ENCODE measurements around the gene CCDC172.

CCDC172 gene

GRCh38 chr10:116395223-116395985 is 71.2 kb downstream of the CCDC172 start:
- no peak for DNase-seq (ENCODE audit: low read depth)
- TF ChIP-seq CTCF (IDR thresholded peaks at IDR 0.05; ENCODE audit: low read depth, low read length, missing control alignments): no peak
- H3K4me3 ChIP-seq (ENCODE audit: low read depth, low read length): no peak overlapping the region

- no peak overlapping the region for H3K4me3 ChIP-seq (ENCODE audit: low read depth, low read length)
- DNase-seq (ENCODE audit: low read depth): no peak
Measured at GRCh38 chr10:116398224-116398623, 74.0 kb downstream of the CCDC172 start.

GRCh38 chr10:116402858-116403257 is 78.6 kb downstream of the CCDC172 start:
- DNase-seq (ENCODE audit: low read depth): no peak

More at GRCh38 chr10:116398224-116398623, 74.0 kb downstream of the CCDC172 start:
- TF ChIP-seq CTCF (IDR thresholded peaks at IDR 0.05; ENCODE audit: low read depth, low read length, missing control alignments): no peak

GRCh38 chr10:116403740-116404250 is 79.5 kb downstream of the CCDC172 start:
- H3K4me3 ChIP-seq (ENCODE audit: low read depth, low read length): no peak overlapping the region
- no peak for TF ChIP-seq CTCF (IDR thresholded peaks at IDR 0.05; ENCODE audit: low read depth, low read length, missing control alignments)
- no peak for DNase-seq (ENCODE audit: low read depth)

More at GRCh38 chr10:116402858-116403257, 78.6 kb downstream of the CCDC172 start:
- H3K4me3 ChIP-seq (ENCODE audit: low read depth, low read length): no peak overlapping the region
- no peak for TF ChIP-seq CTCF (IDR thresholded peaks at IDR 0.05; ENCODE audit: low read depth, low read length, missing control alignments)

GRCh38 chr10:116408719-116409118 is 84.5 kb downstream of the CCDC172 start:
- no peak for TF ChIP-seq CTCF (IDR thresholded peaks at IDR 0.05; ENCODE audit: low read depth, low read length, missing control alignments)
- no peak for DNase-seq (ENCODE audit: low read depth)
- no peak overlapping the region for H3K4me3 ChIP-seq (ENCODE audit: low read depth, low read length)

- DNase-seq (ENCODE audit: low read depth): no peak
- H3K4me3 ChIP-seq (ENCODE audit: low read depth, low read length): no peak overlapping the region
- TF ChIP-seq CTCF (IDR thresholded peaks at IDR 0.05; ENCODE audit: low read depth, low read length, missing control alignments): no peak
Measured at GRCh38 chr10:116410351-116410750, 86.1 kb downstream of the CCDC172 start.

GRCh38 chr10:116417821-116418220 is 93.6 kb downstream of the CCDC172 start:
- no peak for TF ChIP-seq CTCF (IDR thresholded peaks at IDR 0.05; ENCODE audit: low read depth, low read length, missing control alignments)
- no peak overlapping the region for H3K4me3 ChIP-seq (ENCODE audit: low read depth, low read length)

More at GRCh38 chr10:116417821-116418220, 93.6 kb downstream of the CCDC172 start:
- no peak for DNase-seq (ENCODE audit: low read depth)
